Lung (tissue), 12 donors: ENCODE results near the gene NBAS. TPM values are rescaled to one million over a fixed set of nuclear protein-coding genes. Genes with fewer than 3 reads are reported as not detected.

Experiments used
- ATAC-seq: fragments of 200-7000 bp; cut with Tn5 transposase; one replicate; pipeline ENCODE4 v1.9.1; 2020; ENCODE audit warnings: moderate number of reproducible peaks; ENCODE audit not compliant: insufficient read depth, low FRiP score
- DNase-seq, 3 donors: peaks; one replicate each; pipeline ENCODE4 v3.0.0-alpha.2; 2013 to 2017
- H3K27ac ChIP-seq, 2 donors: one replicate each; pipeline ENCODE4 v1.5.1; 2013; ENCODE audit warnings: mild to moderate bottlenecking in 2 of 2, moderate library complexity in 2 of 2, control low read depth in 1 of 2, inconsistent platforms in 1 of 2, low read depth in 1 of 2, low read length in 1 of 2
- H3K27me3 ChIP-seq, 3 donors: one replicate each; pipeline ENCODE4 v1.5.1; 2013; ENCODE audit warnings: low read length in 2 of 3; ENCODE audit not compliant: control insufficient read depth in 3 of 3, insufficient read depth in 3 of 3
- H3K36me3 ChIP-seq, 4 donors: one replicate each; pipeline ENCODE4 v1.5.1; 2013; ENCODE audit warnings: low read length in 4 of 4, mild to moderate bottlenecking in 1 of 4, moderate library complexity in 1 of 4; ENCODE audit not compliant: control insufficient read depth in 4 of 4, insufficient read depth in 4 of 4
- H3K4me1 ChIP-seq, 5 donors: one replicate each; pipeline ENCODE4 v1.5.1; 2013; ENCODE audit warnings: low read length in 5 of 5, mild to moderate bottlenecking in 2 of 5, moderate library complexity in 1 of 5; ENCODE audit not compliant: control insufficient read depth in 5 of 5, insufficient read depth in 5 of 5
- H3K4me3 ChIP-seq: one replicate; pipeline ENCODE4 v1.5.1; 2013; ENCODE audit warnings: mild to moderate bottlenecking, control low read depth, moderate library complexity
- H3K9ac ChIP-seq, 2 donors: one replicate each; pipeline ENCODE4 v1.5.1; 2013; ENCODE audit warnings: low read length in 2 of 2, control low read depth in 1 of 2; ENCODE audit not compliant: insufficient read depth in 1 of 2
- H3K9me3 ChIP-seq, 4 donors: one replicate each; pipeline ENCODE4 v1.5.1; 2013; ENCODE audit warnings: low read length in 3 of 4, mild to moderate bottlenecking in 1 of 4, moderate library complexity in 1 of 4; ENCODE audit not compliant: control insufficient read depth in 4 of 4, insufficient read depth in 3 of 4
- WGBS, 2 donors: extraction: QIAGEN DNeasy Blood & Tissue Kit; methylation state at CpG; one replicate each; pipeline ENCODE4 v1.1.7; 2013; 5-methylcytosine and 5-hydroxymethylcytosine counted together
- polyA plus RNA-seq, 2 donors: library from polyadenylated mRNA; stranded (reverse); fragments of 200-250 nt; gene quantifications; one replicate each; pipeline ENCODE4 v1.2.1, GENCODE V29; 2013
- total RNA-seq, 2 donors: library from RNA; depleted of rRNA in 1 of 2; stranded (reverse); fragments of >200 nt in 1 of 2; gene quantifications; one replicate each; pipeline ENCODE4 v1.2.1, GENCODE V29; 2014 to 2021
- TF ChIP-seq, protein P1 (sequence below): IDR thresholded peaks from 2 replicates; pipeline ENCODE4 v1.5.1; 2012; ENCODE audit warnings: mild to moderate bottlenecking; ENCODE audit errors: control extremely low read depth, extremely low read depth
- donor health status: control.
- donor health status: control.
- donor health status: Bipolar disorder and iron deficiency.
- donor health status: healthy.
- donor health status: DM: yes; HTN: yes; CAD: no.

Gene NBAS
- total and polyA plus RNA-seq, 4 donors: 15.6 to 61.3 (median 35.4) TPM

DNA sequence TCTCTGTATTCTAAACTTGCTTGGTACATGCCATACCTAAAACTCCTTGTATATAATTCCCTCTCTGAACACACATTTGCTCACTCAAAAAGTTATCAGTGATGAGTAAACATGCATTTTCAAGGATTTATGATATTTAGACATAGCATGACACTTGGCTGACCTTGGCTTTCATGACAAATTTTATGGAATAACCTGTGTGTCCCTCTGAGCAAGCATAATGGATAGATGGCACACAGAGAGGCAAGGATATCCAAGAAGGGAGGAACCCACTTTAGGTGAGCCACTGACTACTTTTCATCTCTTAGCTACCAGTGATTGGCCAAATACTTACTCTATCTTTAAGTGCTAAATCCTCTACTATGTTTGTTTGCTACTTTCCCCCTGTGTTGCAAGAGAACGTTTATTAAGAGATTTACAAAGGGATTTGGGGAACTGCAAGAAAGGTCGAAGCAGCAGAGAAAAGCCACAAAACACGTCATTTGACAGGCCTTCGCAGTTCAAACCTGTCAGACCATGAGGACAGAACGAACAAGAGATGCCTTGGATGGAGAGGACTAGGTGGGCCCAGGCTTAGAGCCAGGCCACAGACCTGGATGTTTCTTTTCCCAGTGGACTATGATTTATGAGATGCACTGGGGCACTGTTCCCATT is 379.9 kb downstream of the NBAS start:
- ATAC-seq (no peak), DNase-seq (no peak)
- Histone ChIP-seq H3K36me3 (peaks cover 0 to 22% (median under 1%) of the 10 kb centered on the region in 4 donors), H3K9me3 (no peaks in the 10 kb centered on the region), H3K4me1 (peaks cover 0 to 6% (median 0%) of the 10 kb centered on the region in 5 donors), H3K9ac (no peak overlapping the region), H3K27me3 (no peaks in the 10 kb centered on the region), H3K4me3 (no peak overlapping the region), H3K27ac (no peak overlapping the region)
- 65 to 68% methylated on average over 5 of the region's 5 CpGs for WGBS, 2 donors
- TF ChIP-seq, protein P1, sequence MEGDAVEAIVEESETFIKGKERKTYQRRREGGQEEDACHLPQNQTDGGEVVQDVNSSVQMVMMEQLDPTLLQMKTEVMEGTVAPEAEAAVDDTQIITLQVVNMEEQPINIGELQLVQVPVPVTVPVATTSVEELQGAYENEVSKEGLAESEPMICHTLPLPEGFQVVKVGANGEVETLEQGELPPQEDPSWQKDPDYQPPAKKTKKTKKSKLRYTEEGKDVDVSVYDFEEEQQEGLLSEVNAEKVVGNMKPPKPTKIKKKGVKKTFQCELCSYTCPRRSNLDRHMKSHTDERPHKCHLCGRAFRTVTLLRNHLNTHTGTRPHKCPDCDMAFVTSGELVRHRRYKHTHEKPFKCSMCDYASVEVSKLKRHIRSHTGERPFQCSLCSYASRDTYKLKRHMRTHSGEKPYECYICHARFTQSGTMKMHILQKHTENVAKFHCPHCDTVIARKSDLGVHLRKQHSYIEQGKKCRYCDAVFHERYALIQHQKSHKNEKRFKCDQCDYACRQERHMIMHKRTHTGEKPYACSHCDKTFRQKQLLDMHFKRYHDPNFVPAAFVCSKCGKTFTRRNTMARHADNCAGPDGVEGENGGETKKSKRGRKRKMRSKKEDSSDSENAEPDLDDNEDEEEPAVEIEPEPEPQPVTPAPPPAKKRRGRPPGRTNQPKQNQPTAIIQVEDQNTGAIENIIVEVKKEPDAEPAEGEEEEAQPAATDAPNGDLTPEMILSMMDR: no peak

DNA sequence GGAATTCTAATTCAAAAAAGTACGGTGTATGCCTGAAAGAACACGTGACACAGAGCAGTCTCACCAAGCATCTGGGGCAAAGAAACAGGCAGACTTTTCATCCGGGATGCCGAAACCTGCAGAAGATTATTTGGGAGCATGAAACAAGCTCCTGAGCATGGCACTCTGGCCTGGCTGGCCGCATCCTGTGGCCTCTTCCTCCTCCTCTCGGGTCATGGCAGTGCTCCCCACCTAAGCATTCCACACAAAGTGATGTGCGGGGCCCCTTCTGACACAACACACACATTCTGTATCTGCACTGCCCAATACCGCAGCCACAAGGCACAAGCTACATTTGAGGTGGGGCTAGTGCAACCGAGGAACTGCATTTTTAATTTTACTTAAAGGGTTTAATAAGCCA is 380.8 kb downstream of the NBAS start:
- 97% methylated on average over 9 of the region's 9 CpGs for WGBS, 2 donors
- H3K4me3 ChIP-seq: no peak overlapping the region
- DNase-seq: no peak

DNA sequence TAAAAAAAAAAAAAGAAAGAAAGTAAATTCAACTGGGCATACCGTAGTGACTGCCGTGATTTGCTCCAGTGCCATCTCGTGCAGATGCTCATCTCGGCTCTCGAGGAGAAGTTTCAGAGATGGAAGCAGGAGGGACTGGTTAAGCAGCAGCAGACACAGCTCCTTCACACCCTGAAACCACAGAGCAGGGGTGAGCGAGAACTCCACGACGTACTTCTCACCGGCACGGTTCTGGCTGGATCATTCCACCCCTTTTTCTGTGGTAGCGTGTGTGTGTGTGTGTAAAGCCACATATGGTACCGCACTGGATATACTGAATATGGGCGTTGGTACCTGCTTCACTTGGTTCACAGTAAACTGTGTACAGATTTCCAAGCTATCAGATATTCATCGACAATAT is 382.2 kb downstream of the NBAS start:
- WGBS, 2 donors: 93 to 94% methylated on average over 14 of the region's 14 CpGs
- Histone ChIP-seq H3K9ac (no peak overlapping the region), H3K4me3 (no peak overlapping the region), H3K27me3 (no peaks in the 10 kb centered on the region), H3K27ac (no peak overlapping the region), H3K4me1 (peaks cover 0 to 6% (median 0%) of the 10 kb centered on the region in 5 donors), H3K9me3 (no peaks in the 10 kb centered on the region), H3K36me3 (peaks cover 0 to 23% (median under 1%) of the 10 kb centered on the region in 4 donors)
- no peak for ATAC-seq
- TF ChIP-seq, protein P1: no peak
- no peak for DNase-seq

More for the DNA sequence above, 380.8 kb downstream of the NBAS start:
- Histone ChIP-seq H3K36me3 (peaks cover 0 to 25% (median under 1%) of the 10 kb centered on the region in 4 donors), H3K27me3 (no peaks in the 10 kb centered on the region), H3K9me3 (no peaks in the 10 kb centered on the region), H3K9ac (no peak overlapping the region), H3K4me1 (peaks cover 0 to 6% (median 0%) of the 10 kb centered on the region in 5 donors), H3K27ac (no peak overlapping the region)
- ATAC-seq: no peak
- TF ChIP-seq, protein P1: no peak
